Activated T-cell treated with anti-CD3 and anti-CD28 coated beads, Interleukin-2, amount 50 U/mL, for 1 hour (primary cell): ENCODE data around the gene C1orf21.
A peak's percentile ranks its signal among the peaks of the same experiment; 100 is the strongest.

Source experiments
- DNase-seq: peaks from one replicate; pipeline ENCODE4 v3.0.0-alpha.2; 2020

Gene C1orf21

GRCh38 chr1:184635980-184636431 is 249.2 kb downstream of the C1orf21 start:
- DNase-seq = no peak

DNA sequence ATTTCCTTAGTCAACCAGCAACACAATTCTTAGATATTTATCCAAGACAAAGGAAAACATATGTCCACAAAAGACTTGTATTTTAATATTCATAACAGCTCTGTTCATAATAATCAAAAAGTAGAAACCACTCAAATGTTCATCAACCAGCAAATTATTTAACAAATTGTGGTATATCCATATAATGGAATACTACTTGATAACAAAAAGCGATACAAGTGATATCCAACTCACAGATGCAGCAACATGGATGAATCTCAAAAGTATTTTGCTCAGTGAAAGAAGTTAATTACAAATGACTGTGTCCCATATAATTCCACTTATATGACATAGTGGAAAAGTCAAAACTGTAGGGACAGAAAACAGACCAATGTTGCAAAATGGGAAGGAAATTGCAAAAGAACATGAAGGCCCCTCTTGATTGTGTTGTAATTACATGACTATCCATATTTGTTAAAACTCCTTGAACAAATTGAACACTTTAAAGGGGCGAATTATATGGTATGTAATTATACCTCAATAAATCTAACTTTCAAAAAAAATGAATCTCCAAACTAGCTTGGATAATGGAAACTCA is 250.9 kb downstream of the C1orf21 start:
- no peak for DNase-seq

DNA sequence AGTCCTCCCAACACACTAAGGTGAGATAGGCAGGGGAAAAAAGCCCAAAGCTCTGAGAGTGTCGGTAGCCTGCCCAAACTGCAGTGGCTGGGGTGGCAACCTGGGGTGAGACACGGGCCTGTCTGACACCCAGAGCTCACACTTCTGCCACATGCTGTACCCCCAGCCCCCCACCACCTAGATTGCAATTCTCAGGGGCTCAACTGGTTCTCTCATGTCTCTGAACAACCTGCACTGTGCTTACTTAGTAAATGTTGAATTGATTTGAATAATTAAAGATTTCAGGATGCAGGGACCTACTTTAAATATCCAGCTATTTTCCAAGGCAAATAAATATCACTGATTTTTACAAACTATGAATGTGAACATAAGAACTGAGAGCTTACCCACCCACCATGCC is 252.4 kb downstream of the C1orf21 start:
- no peak for DNase-seq

DNA sequence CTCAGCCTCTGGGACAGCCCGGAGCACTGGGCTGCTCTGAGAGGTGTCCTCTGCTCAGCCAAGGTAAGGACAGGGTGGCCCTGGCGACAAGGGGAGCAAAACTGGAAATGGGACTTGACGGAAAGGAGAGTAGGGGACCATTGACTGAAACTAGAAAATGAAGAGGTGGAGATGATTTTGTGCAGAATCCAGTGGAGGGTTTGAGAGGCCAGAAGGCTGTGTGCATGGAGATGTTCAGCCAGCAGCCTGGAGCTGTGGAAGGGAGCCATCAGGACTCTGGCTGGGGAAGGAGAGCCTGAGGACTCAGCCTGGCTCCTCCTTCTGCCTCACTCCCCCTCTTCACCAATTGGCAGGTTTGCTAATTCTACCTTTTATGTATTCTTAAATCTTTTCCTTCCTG is 253.7 kb downstream of the C1orf21 start:
- DNase-seq = no peak

GRCh38 chr1:184641894-184642293 is 255.1 kb downstream of the C1orf21 start:
- no peak for DNase-seq

GRCh38 chr1:184643661-184644060 is 256.8 kb downstream of the C1orf21 start:
- DNase-seq = no peak

DNA sequence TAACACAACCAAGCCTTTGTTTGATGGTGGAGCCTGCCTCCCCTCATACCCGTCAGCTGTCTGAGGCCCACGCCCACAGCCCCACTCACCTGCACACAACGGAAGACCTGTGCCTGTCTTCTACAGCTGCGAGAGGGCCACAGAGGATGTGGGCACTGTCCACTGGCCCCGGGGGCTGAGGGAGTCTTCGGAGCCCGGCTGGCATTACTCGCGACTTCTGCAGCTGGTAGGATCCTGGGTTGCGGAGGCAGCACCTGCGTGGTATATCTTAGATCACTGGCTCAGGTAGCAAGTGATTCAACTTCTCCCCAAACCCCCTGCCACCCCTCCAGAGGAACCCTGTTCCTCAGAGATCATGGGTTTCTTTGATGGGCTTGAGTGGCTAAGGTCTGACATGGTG is 257.9 kb downstream of the C1orf21 start:
- no peak for DNase-seq

GRCh38 chr1:184646178-184646701 is 259.4 kb downstream of the C1orf21 start:
- DNase-seq = no peak

DNA sequence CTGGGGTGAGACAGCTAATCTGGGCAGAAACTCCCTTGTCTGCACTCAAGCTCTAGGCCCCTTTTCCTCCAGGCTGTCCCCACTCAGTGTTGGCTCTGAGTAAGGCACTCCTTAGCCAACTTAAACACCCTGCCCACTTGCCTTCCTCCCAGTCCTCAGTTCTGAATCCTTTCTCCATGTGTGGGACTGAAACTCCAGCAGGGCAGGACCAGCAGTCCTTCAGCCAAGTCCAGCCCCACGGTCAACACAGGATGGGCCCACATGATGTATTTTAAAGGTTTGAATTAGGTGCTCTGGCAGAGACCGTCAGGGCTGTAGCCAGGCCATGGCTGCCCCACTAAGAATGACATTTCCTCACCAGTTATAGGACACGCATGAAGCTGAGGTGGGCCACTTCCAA is 260.0 kb downstream of the C1orf21 start:
- no peak for DNase-seq

GRCh38 chr1:184647471-184647870 is 260.6 kb downstream of the C1orf21 start:
- no peak for DNase-seq

- DNase-seq = no peak
These were observed 261.5 kb downstream of the C1orf21 start for GRCh38 chr1:184648160-184648855.

DNA sequence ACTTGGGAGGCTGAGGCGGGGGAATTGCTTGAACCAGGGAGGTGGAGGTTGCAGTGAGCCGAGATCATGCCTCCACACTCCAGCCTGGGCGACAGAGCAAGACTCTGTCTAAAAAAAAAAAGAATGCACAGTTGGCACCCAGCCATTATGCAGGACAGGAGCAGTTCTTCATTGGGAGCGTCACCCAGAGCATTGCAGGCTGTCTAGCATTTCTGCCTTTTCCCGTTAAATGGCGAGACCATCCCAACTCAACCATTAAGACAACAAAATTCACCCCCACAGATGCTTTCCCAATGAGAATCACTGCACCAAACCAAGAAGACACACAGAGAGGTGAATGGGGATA is 262.0 kb downstream of the C1orf21 start:
- DNase-seq = no peak

- DNase-seq = no peak
These were observed 262.6 kb downstream of the C1orf21 start for GRCh38 chr1:184649451-184649888.

GRCh38 chr1:184650177-184650866 is 263.5 kb downstream of the C1orf21 start:
- DNase-seq = no peak

DNA sequence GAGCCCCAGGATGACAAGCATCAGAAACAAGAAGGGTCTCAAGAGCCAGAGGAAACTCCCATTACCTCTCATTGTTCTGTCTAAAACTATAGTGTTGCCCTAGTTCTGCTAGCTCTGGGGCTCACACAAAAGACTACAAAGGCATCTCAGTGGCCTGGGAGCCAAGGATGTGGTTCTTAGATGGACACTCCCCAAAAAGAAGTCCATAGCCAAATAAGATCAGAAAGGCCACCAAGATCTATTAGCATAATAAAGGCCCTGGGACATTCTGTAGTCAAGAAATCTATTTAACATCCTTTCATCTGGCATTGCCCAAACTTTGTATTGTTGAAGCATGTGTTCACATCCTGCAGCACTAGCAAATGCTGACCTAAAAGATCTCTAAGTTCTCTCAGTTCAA is 268.4 kb downstream of the C1orf21 start:
- no peak for DNase-seq

GRCh38 chr1:184656221-184656620 is 269.4 kb downstream of the C1orf21 start:
- no peak for DNase-seq

GRCh38 chr1:184658055-184658454 is 271.2 kb downstream of the C1orf21 start:
- no peak for DNase-seq

DNA sequence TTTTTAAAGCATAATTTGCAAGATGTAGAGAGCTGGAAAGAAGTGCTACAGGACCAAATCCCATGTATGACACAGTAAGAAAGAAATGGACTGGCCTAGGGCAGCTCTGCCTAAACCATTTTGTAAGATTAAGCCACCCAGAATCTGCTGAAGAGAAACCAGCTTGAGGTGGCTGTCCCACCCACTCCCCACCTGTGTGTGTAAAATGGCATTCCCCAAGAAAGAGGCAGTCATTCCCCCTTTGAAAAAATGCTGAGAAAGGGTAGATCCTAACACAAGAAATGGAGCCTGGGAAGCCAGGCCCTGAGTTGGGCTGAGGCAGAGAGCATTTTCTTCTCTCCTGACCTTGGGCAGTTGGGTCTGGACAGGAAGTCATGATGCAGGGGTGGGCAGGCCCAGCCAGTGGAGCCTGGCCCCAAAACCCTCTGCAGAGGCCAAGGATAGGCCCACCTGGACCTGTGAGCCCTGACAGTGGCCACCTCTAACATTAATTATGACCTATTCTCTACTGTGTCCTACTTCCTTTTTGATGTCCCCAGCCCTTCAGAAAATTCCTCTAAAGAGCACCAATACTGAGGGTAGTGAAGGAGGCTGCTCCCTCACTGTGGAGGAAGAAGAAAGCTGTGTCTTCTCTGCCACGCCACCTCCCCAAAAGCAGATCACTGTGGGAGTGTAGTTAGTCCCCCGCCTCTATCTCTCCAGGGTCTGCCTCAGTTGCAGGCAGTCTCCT is 273.8 kb downstream of the C1orf21 start:
- no peak for DNase-seq

GRCh38 chr1:184661801-184662200 is 275.0 kb downstream of the C1orf21 start:
- DNase-seq = no peak

DNA sequence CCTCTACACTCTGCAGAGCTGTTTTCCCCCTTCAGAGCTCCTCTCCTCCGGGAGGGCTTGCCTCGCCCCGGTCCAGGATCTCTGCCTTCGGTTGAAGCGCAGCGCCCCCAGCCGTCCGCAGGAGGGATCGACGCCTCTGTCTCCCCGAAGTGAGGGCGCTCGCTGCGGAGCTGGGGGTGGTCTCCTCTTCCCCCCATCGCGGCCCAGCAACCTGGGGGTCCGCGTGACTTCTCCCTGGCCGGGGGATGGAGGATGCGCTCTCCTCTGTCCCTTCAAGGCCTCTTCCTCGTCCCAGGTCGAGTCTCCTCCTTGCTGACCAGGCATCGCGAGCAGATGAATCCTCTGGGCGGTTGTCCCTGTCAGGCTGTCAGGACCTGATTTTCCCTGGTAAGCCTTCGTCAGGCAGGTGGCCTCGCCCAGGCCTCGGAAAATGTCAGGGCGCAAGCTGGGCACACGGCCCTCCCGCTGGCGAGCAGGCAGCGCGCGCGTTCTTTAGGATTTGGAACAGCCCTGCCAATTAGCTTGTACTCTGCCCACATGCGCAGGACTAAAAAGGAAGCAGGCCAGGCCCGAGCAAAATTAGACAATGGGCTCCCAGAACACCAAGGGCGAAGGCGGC is 277.3 kb downstream of the C1orf21 start:
- peak; percentile 20 for DNase-seq

GRCh38 chr1:184664661-184665060 is 277.8 kb downstream of the C1orf21 start:
- no peak for DNase-seq

GRCh38 chr1:184665360-184665759 is 278.5 kb downstream of the C1orf21 start:
- no peak for DNase-seq

GRCh38 chr1:184669391-184669790 is 282.6 kb downstream of the C1orf21 start:
- DNase-seq = no peak
